HG03039 (cell line): ENCODE data around the gene DDX6.

Experiments used
- ATAC-seq: cut with Tn5 transposase; IDR thresholded peaks from one replicate; pipeline ENCODE4 v1.9.1; 2021; ENCODE audit warnings: mild to moderate bottlenecking, moderate library complexity; ENCODE audit not compliant: unreplicated experiment

The DDX6 gene

GRCh38 chr11:118705791-118706545, 85.0 kb downstream of the DDX6 start:
- ATAC-seq = no peak

GRCh38 chr11:118705111-118705741, 85.7 kb downstream of the DDX6 start:
- no peak for ATAC-seq

- ATAC-seq = no peak
Observed at GRCh38 chr11:118703563-118704106, 87.3 kb downstream of the DDX6 start.

- ATAC-seq = no peak
Observed at GRCh38 chr11:118699506-118700220, 91.3 kb downstream of the DDX6 start.
